SU-DHL-6 (cell line): ENCODE data around the gene DNAH14.

Experiments
- H2AFZ ChIP-seq: fragments of 200-600 bp; sonication (generic); 2 replicates; pipeline ENCODE4 v1.6.1; 2014; ENCODE audit warnings: low read depth, mild to moderate bottlenecking, moderate library complexity, mixed read lengths, antibody characterized with exemption, low read length; ENCODE audit not compliant: severe bottlenecking
- H3F3A ChIP-seq: fragments of 200-600 bp; shearing (Covaris generic); 2 replicates; pipeline ENCODE4 v1.6.0; 2016; ENCODE audit warnings: antibody characterized with exemption, mild to moderate bottlenecking; ENCODE audit not compliant: insufficient read depth
- H3K27ac ChIP-seq: fragments of 200-600 bp; sonication (generic); 2 replicates; pipeline ENCODE4 v1.5.1; 2016; ENCODE audit warnings: low read depth, mild to moderate bottlenecking, low read length, moderate library complexity, mixed read lengths
- H3K27me3 ChIP-seq: fragments of 200-600 bp; sonication (generic), shearing (Covaris generic); 2 replicates; pipeline ENCODE4 v1.6.0; 2014; ENCODE audit warnings: mild to moderate bottlenecking, low read length
- H3K36me3 ChIP-seq: fragments of 200-600 bp; sonication (generic); 2 replicates; pipeline ENCODE4 v1.6.1; 2014; ENCODE audit warnings: mild to moderate bottlenecking, low read length, mixed read lengths
- H3K4me2 ChIP-seq: fragments of 300-600, 200-600 bp; shearing (Covaris generic), sonication (generic); 2 replicates; pipeline ENCODE4 v1.6.0; 2014; ENCODE audit warnings: low read length, low read depth, mild to moderate bottlenecking; ENCODE audit not compliant: poor library complexity, severe bottlenecking
- H3K4me3 ChIP-seq: fragments of 200-600 bp; sonication (generic); 2 replicates; pipeline ENCODE4 v1.5.1; 2014; ENCODE audit warnings: antibody characterized with exemption, low read length, mild to moderate bottlenecking, mixed read lengths; ENCODE audit not compliant: insufficient read depth, poor library complexity, severe bottlenecking
- H3K79me2 ChIP-seq: fragments of 200-600 bp; sonication (generic); 2 replicates; pipeline ENCODE4 v1.6.1; 2014; ENCODE audit warnings: mild to moderate bottlenecking, low read length, moderate library complexity; ENCODE audit not compliant: insufficient read depth
- H3K9ac ChIP-seq: fragments of 200-600 bp; sonication (generic); 2 replicates; pipeline ENCODE4 v1.7.0; 2014; ENCODE audit warnings: mild to moderate bottlenecking, low read length
- H3K9me2 ChIP-seq: fragments of 200-600 bp; sonication (generic); replicated peaks from 2 replicates; pipeline ENCODE4 v1.6.1; 2014; ENCODE audit warnings: low read length; ENCODE audit not compliant: insufficient read depth
- H3K9me3 ChIP-seq: fragments of 200-600 bp; sonication (generic); 2 replicates; pipeline ENCODE4 v1.6.1; 2014; ENCODE audit warnings: low read length, mixed read lengths; ENCODE audit not compliant: insufficient read depth
- H4K20me1 ChIP-seq: fragments of 200-600 bp; sonication (generic); 2 replicates; pipeline ENCODE4 v1.6.1; 2014; ENCODE audit warnings: low read depth, mild to moderate bottlenecking, antibody characterized with exemption, low read length, moderate library complexity, mixed read lengths
- CTCF ChIP-seq: fragments of 200-600 bp; sonication (generic); IDR thresholded peaks from one replicate; pipeline ENCODE4 v1.5.1; 2017; ENCODE audit warnings: antibody characterized with exemption, mild to moderate bottlenecking, low read length, moderate library complexity; ENCODE audit not compliant: insufficient read depth, poor library complexity, severe bottlenecking
- EZH2phosphoT487 ChIP-seq: fragments of 200-600 bp; sonication (generic), shearing (Covaris generic); conservative IDR thresholded peaks from 2 replicates; pipeline ENCODE4 v1.6.1; 2018; ENCODE audit warnings: mild to moderate bottlenecking, antibody characterized with exemption, low read length, moderate library complexity, mixed read lengths

Gene DNAH14

GRCh38 chr1:225253173-225253572, 323.7 kb downstream of the DNAH14 start:
- no peak for TF ChIP-seq CTCF
- TF ChIP-seq EZH2phosphoT487 = no peak
- no peak overlapping the region for H2AFZ ChIP-seq
- H3K4me3 ChIP-seq = no peak overlapping the region
- no peaks in the 10 kb centered on the region for H4K20me1 ChIP-seq
- no peaks in the 10 kb centered on the region for H3K79me2 ChIP-seq
- no peaks in the 10 kb centered on the region for H3F3A ChIP-seq
- no peaks in the 10 kb centered on the region for H3K36me3 ChIP-seq
- no peaks in the 10 kb centered on the region for H3K9me3 ChIP-seq
- H3K9me2 ChIP-seq = no peaks in the 10 kb centered on the region
- no peak overlapping the region for H3K4me2 ChIP-seq
- no peak overlapping the region for H3K9ac ChIP-seq
- H3K27me3 ChIP-seq = no peaks in the 10 kb centered on the region
- H3K27ac ChIP-seq = no peak overlapping the region

GRCh38 chr1:225253784-225254183, 324.3 kb downstream of the DNAH14 start:
- H3K27ac ChIP-seq = no peak overlapping the region
- H3K27me3 ChIP-seq = no peaks in the 10 kb centered on the region
- H3K9me2 ChIP-seq = no peaks in the 10 kb centered on the region
- no peak for TF ChIP-seq CTCF
- TF ChIP-seq EZH2phosphoT487 = no peak
- H2AFZ ChIP-seq = no peak overlapping the region
- H3K4me2 ChIP-seq = no peak overlapping the region
- no peaks in the 10 kb centered on the region for H3F3A ChIP-seq
- H3K9me3 ChIP-seq = no peaks in the 10 kb centered on the region
- no peaks in the 10 kb centered on the region for H4K20me1 ChIP-seq
- no peak overlapping the region for H3K4me3 ChIP-seq
- H3K79me2 ChIP-seq = no peaks in the 10 kb centered on the region
- H3K36me3 ChIP-seq = no peaks in the 10 kb centered on the region
- no peak overlapping the region for H3K9ac ChIP-seq

- no peaks in the 10 kb centered on the region for H4K20me1 ChIP-seq
- no peak overlapping the region for H2AFZ ChIP-seq
- no peaks in the 10 kb centered on the region for H3K79me2 ChIP-seq
- no peaks in the 10 kb centered on the region for H3F3A ChIP-seq
- H3K27ac ChIP-seq = no peak overlapping the region
- TF ChIP-seq EZH2phosphoT487 = no peak
- no peak for TF ChIP-seq CTCF
- no peak overlapping the region for H3K4me3 ChIP-seq
- no peaks in the 10 kb centered on the region for H3K9me2 ChIP-seq
- no peaks in the 10 kb centered on the region for H3K27me3 ChIP-seq
- no peak overlapping the region for H3K9ac ChIP-seq
- H3K9me3 ChIP-seq = no peaks in the 10 kb centered on the region
- no peaks in the 10 kb centered on the region for H3K36me3 ChIP-seq
- no peak overlapping the region for H3K4me2 ChIP-seq
Observed at GRCh38 chr1:225254676-225255075, 325.2 kb downstream of the DNAH14 start.

GRCh38 chr1:225257081-225257480, 327.6 kb downstream of the DNAH14 start:
- no peaks in the 10 kb centered on the region for H3K9me2 ChIP-seq
- TF ChIP-seq EZH2phosphoT487 = no peak
- no peak for TF ChIP-seq CTCF
- no peaks in the 10 kb centered on the region for H3K36me3 ChIP-seq
- no peak overlapping the region for H3K4me2 ChIP-seq
- H2AFZ ChIP-seq = no peak overlapping the region
- H3K79me2 ChIP-seq = no peaks in the 10 kb centered on the region
- H3F3A ChIP-seq = no peaks in the 10 kb centered on the region
- no peak overlapping the region for H3K27ac ChIP-seq
- no peaks in the 10 kb centered on the region for H4K20me1 ChIP-seq
- H3K9me3 ChIP-seq = no peaks in the 10 kb centered on the region
- H3K4me3 ChIP-seq = no peak overlapping the region
- no peaks in the 10 kb centered on the region for H3K27me3 ChIP-seq
- no peak overlapping the region for H3K9ac ChIP-seq
